Muscle of back (tissue), 10 donors: ENCODE data around the gene PLEKHD1. TPM values are rescaled to one million over a fixed set of nuclear protein-coding genes. Genes with fewer than 3 reads are reported as not detected.

Experiments
- polyA plus RNA-seq, 10 donors: library from polyadenylated mRNA; unstranded; fragments of 120-200 nt; gene quantifications; one replicate each; pipeline ENCODE4 v1.2.1, GENCODE V29; 2013; ENCODE audit not compliant: insufficient read length in 10 of 10

PLEKHD1 gene
- polyA plus RNA-seq, 10 donors = 0.36 to 1.2 (median 0.60) TPM

Other genes with a start within 250 kb of the PLEKHD1 start
- gene GALNT16, start 224.6 kb upstream of the PLEKHD1 start, polyA plus RNA-seq = 10 to 100 TPM; 20.6 to 45.8 (median 29.4) TPM
- gene ERH, start 86.4 kb upstream of the PLEKHD1 start, polyA plus RNA-seq = 100 to 1,000 TPM; 153 to 216 (median 165) TPM
- 10 to 100 TPM; 26.9 to 39.2 (median 31.8) TPM for gene SLC39A9, start 86.0 kb upstream of the PLEKHD1 start, polyA plus RNA-seq
- under 1 TPM in 2 of 10 donors, not detected in 8; 0.04 to 0.06 TPM for gene CCDC177, start 90.1 kb downstream of the PLEKHD1 start, polyA plus RNA-seq
- gene SUSD6, start 126.9 kb downstream of the PLEKHD1 start, polyA plus RNA-seq = 10 to 100 TPM; 15.2 to 20.8 (median 18.3) TPM